ENCODE data around the gene KLHL17. TPM values are rescaled to one million over a fixed set of nuclear protein-coding genes. Genes with fewer than 3 reads are reported as not detected.
A peak's percentile ranks its signal among the peaks of the same experiment; 100 is the strongest.

The KLHL17 gene
- total and polyA plus RNA-seq, 10 of the 15 experiments (the other 5 are each of a cell fraction or from before 2014, with no cell fraction given) = 0.03 to 30.6 (median 5.3) TPM

GRCh38 chr1:921011-921837, 39.2 kb upstream of the KLHL17 start:
- Histone ChIP-seq H3K36me3 (ENCODE audit: control insufficient read depth in 2 of 2, insufficient read depth in 2 of 2, low read length in 1 of 2) (no peaks in the 10 kb centered on the region), H3K9me3 (replicated peaks; ENCODE audit: control insufficient read depth, insufficient read depth, low read length) (no peaks in the 10 kb centered on the region), H4K20me1 (ENCODE audit: control insufficient read depth, insufficient read depth) (no peaks in the 10 kb centered on the region; the same call in none of the 2 replicates), H2AFZ (ENCODE audit: control insufficient read depth, low read depth, low read length) (no peak overlapping the region), H3K79me2 (ENCODE audit: control insufficient read depth, insufficient read depth, low read length) (no peaks in the 10 kb centered on the region), H3K27ac (ENCODE audit: control insufficient read depth, insufficient read depth) (no peak overlapping the region), H3K4me3 (no peak overlapping the region), H3K27me3 (replicated peaks in 1 of 2; ENCODE audit: control insufficient read depth in 2 of 2, insufficient read depth in 2 of 2, low read length in 1 of 2) (peaks cover 14 to 20% of the 10 kb centered on the region in 2 experiments), H3K4me1 (ENCODE audit: control insufficient read depth, insufficient read depth, low read length) (no peaks in the 10 kb centered on the region), H3K4me2 (ENCODE audit: control insufficient read depth, insufficient read depth) (no peak overlapping the region), H3K9ac (ENCODE audit: control insufficient read depth, insufficient read depth, low read length) (no peak overlapping the region)
- ChIA-PET POLR2A (no interaction called here), CTCF (interaction anchor here (1.3 kb wide), 1 partner anchor 17 kb away, joined by 3 read pairs; no protein-coding TSS in a partner anchor), RAD21 (ENCODE audit: unreplicated experiment) (no interaction called here), SMC1A (ENCODE audit: uncharacterized antibody, unreplicated experiment) (no interaction called here)
- BruUV-seq (replicated peaks) = no TSS peak
- DNase-seq (ENCODE audit: low read depth, low spot score) (no peak), FAIRE-seq (no peak), ATAC-seq (peak; percentile 75)
- WGBS (ENCODE audit: insufficient coverage, insufficient replicate concordance, low lambda C conversion rate, missing lambda C conversion rate) = 17% methylated on average over 38 of the region's 38 CpGs
- in situ Hi-C loops (cut with MboI) (no loop called here), intact Hi-C loops (cut with micrococcal nuclease; ENCODE audit: unreplicated experiment) (no loop called here)
- TF ChIP-seq CHD2 (IDR thresholded peaks at IDR 0.05; ENCODE audit: borderline replicate concordance, low read depth, low read length) (no peak), RB1 (IDR thresholded peaks at IDR 0.05; ENCODE audit: borderline replicate concordance) (no peak), BCLAF1 (IDR thresholded peaks at IDR 0.05) (no peak), ZSCAN29 (IDR thresholded peaks at IDR 0.05) (no peak), IKZF1 (conservative IDR thresholded peaks at IDR 0.05) (no peak), RELB (IDR thresholded peaks at IDR 0.05; ENCODE audit: low read depth) (0 out of 2 replicates have a peak, but pooled peaks have one; percentile 22), IRF3 (IDR thresholded peaks at IDR 0.05) (no peak), BHLHE40 (IDR thresholded peaks at IDR 0.05; ENCODE audit: borderline replicate concordance in 1 of 2, low read depth in 2 of 2, low read length in 1 of 2) (peak in 1 of 2 experiments; percentile 8; a peak in 1 of 4 replicates), NFXL1 (IDR thresholded peaks at IDR 0.05; ENCODE audit: borderline replicate concordance) (no peak), YY1 (IDR thresholded peaks at IDR 0.05; ENCODE audit: low read depth, low read length) (0 out of 2 replicates have a peak, but pooled peaks have one; percentile 12), ZNF217 (IDR thresholded peaks at IDR 0.05) (no peak), MLLT1 (IDR thresholded peaks at IDR 0.05) (no peak), FOXM1 (IDR thresholded peaks at IDR 0.05; ENCODE audit: low read depth, low read length) (no peak), PBX3 (IDR thresholded peaks at IDR 0.05; ENCODE audit: insufficient replicate concordance, low read depth, low read length) (no peak), CHD4 (IDR thresholded peaks at IDR 0.05) (no peak)
